ENCODE results near the gene TLR5. TPM values are rescaled to one million over a fixed set of nuclear protein-coding genes. Genes with fewer than 3 reads are reported as not detected.

The TLR5 gene
- total and polyA plus RNA-seq, 8 donors: 2.4 to 15.2 (median 4.6) TPM

DNA sequence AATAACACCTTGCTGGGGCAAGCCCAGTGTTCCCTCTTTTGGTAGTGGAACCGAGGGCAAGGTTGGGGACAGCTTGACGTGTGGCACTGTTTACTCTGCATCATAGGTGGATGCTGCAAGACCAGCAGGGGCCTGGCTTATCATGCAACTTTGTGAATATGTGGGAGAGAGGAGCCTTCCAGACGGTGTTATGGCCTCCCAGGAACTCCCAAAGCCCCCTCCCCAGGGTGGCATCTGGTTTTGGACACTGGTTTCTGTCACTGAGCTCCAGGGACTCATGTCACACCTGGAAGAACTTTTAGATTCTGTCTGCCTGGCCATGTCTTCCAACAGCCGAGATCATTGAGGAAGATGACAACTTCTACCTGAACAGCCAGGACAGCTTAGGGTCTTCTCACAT lies 1.4 kb upstream of the TLR5 start:
- no peaks in the 10 kb centered on the region for H3K9me3 ChIP-seq
- peak overlapping the region in 1 of 4 donors; percentile 82 for H3K27ac ChIP-seq
- H3K4me1 ChIP-seq: peaks cover 0 to 9% (median 7%) of the 10 kb centered on the region in 3 donors
- no peak overlapping the region for H3K4me3 ChIP-seq
- 67 to 69% methylated on average over 4 of the region's 4 CpGs for WGBS, 2 donors
- no peak for FAIRE-seq
- intact Hi-C loops (cut with DNase I): no loop called here
- H3K36me3 ChIP-seq: no peaks in the 10 kb centered on the region
- H3K27me3 ChIP-seq: no peaks in the 10 kb centered on the region
- no peak for DNase-seq
- TF ChIP-seq, protein P1, sequence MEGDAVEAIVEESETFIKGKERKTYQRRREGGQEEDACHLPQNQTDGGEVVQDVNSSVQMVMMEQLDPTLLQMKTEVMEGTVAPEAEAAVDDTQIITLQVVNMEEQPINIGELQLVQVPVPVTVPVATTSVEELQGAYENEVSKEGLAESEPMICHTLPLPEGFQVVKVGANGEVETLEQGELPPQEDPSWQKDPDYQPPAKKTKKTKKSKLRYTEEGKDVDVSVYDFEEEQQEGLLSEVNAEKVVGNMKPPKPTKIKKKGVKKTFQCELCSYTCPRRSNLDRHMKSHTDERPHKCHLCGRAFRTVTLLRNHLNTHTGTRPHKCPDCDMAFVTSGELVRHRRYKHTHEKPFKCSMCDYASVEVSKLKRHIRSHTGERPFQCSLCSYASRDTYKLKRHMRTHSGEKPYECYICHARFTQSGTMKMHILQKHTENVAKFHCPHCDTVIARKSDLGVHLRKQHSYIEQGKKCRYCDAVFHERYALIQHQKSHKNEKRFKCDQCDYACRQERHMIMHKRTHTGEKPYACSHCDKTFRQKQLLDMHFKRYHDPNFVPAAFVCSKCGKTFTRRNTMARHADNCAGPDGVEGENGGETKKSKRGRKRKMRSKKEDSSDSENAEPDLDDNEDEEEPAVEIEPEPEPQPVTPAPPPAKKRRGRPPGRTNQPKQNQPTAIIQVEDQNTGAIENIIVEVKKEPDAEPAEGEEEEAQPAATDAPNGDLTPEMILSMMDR (IDR thresholded peaks at IDR 0.05): no peak
- no peak for ATAC-seq

GRCh38 chr1:223143537-223144248 lies 645 bp upstream of the TLR5 start:
- peak overlapping the region in 3 of 4 donors; percentile 30 to 60 (median 46) for H3K4me3 ChIP-seq
- no peaks in the 10 kb centered on the region for H3K27me3 ChIP-seq
- FAIRE-seq: no peak
- peaks cover 0 to 9% (median 7%) of the 10 kb centered on the region in 3 donors for H3K4me1 ChIP-seq
- DNase-seq: peak in 2 of 6 donors; percentile 58 to 66
- H3K9me3 ChIP-seq: no peaks in the 10 kb centered on the region
- WGBS, 2 donors: 26 to 28% methylated on average over 11 of the region's 11 CpGs
- intact Hi-C loops (cut with DNase I): no loop called here
- TF ChIP-seq, protein P1 (IDR thresholded peaks at IDR 0.05): no peak
- peak overlapping the region; percentile 58 to 82 (median 72) for H3K27ac ChIP-seq
- no peaks in the 10 kb centered on the region for H3K36me3 ChIP-seq
- ATAC-seq: peak; percentile 23 to 48 (median 32)

DNA sequence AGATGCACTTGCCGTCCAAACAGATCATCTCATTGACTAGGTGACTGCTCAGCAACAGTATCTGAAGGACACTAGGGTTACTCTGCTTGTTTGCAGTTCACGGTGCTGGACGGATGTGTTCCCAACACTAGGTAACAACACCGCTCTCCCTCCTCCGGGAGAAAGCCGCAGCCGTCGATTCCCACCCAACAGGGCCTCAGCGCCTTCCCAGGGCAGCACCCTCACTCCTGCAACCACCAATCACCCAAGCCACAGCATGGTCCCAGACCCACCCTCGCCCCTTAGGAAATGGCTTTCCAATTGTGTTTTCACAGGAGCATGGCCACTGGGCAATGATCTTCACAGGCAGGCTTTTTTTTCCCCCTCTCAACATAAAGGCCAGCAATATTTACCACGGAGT lies 779 bp downstream of the TLR5 start:
- H3K9me3 ChIP-seq: no peaks in the 10 kb centered on the region
- intact Hi-C loops (cut with DNase I): no loop called here
- no peak for FAIRE-seq
- TF ChIP-seq, protein P1 (IDR thresholded peaks at IDR 0.05): no peak
- H3K4me1 ChIP-seq: peaks cover 0 to 12% (median 9%) of the 10 kb centered on the region in 3 donors
- 77 to 82% methylated on average over 11 of the region's 11 CpGs for WGBS, 2 donors
- peak overlapping the region; percentile 58 to 82 (median 72) for H3K27ac ChIP-seq
- no peaks in the 10 kb centered on the region for H3K36me3 ChIP-seq
- H3K4me3 ChIP-seq: peak overlapping the region in 2 of 4 donors; percentile 46 to 60
- ATAC-seq: no peak
- H3K27me3 ChIP-seq: no peaks in the 10 kb centered on the region
- no peak for DNase-seq

- TF ChIP-seq, protein P1 (IDR thresholded peaks at IDR 0.05): no peak
- Histone ChIP-seq H3K4me3 (no peak overlapping the region), H3K27ac (peak overlapping the region in 2 of 4 donors; percentile 75 to 82), H3K27me3 (no peaks in the 10 kb centered on the region), H3K36me3 (no peaks in the 10 kb centered on the region), H3K9me3 (no peaks in the 10 kb centered on the region), H3K4me1 (peaks cover 0 to 12% (median 9%) of the 10 kb centered on the region in 3 donors)
- intact Hi-C loops (cut with DNase I): no loop called here
- no peak for ATAC-seq
- FAIRE-seq: no peak
- DNase-seq: peak in 2 of 6 donors; percentile 28 to 35
- WGBS, 2 donors: 73 to 75% methylated on average over 10 of the region's 10 CpGs
Observed at GRCh38 chr1:223140611-223141405, 2.2 kb downstream of the TLR5 start.
